COLO829 (cell line): ENCODE measurements around the gene CD180.
"Not testable (repeated sequence)": the region's sequence is repeated elsewhere in the genome, so short reads cannot be mapped to it uniquely, and the experiment has no call there.

Source experiments
- DNase-seq: peaks from one replicate; pipeline ENCODE4 v3.0.0; 2012; ENCODE audit warnings: low spot score

The CD180 gene

GRCh38 chr5:67188274-67189078, 8.1 kb downstream of the CD180 start:
- DNase-seq, result no peak

- DNase-seq, result no peak
Observed at GRCh38 chr5:67187006-67187715, 9.4 kb downstream of the CD180 start.

GRCh38 chr5:67183859-67184258, 12.7 kb downstream of the CD180 start:
- DNase-seq, result no peak

- DNase-seq, result no peak
Observed at GRCh38 chr5:67182301-67182790, 14.3 kb downstream of the CD180 start.

- DNase-seq, result no peak
Observed at GRCh38 chr5:67181648-67182221, 14.9 kb downstream of the CD180 start.

GRCh38 chr5:67179697-67180361, 16.8 kb downstream of the CD180 start:
- no peak for DNase-seq

GRCh38 chr5:67178966-67179365, 17.6 kb downstream of the CD180 start:
- DNase-seq, result no peak

- DNase-seq, result no peak
Observed at GRCh38 chr5:67178085-67178484, 18.5 kb downstream of the CD180 start.

GRCh38 chr5:67176936-67177335, 19.7 kb downstream of the CD180 start:
- DNase-seq, result no peak

GRCh38 chr5:67173959-67174358, 22.6 kb downstream of the CD180 start:
- no peak for DNase-seq

GRCh38 chr5:67173351-67173750, 23.2 kb downstream of the CD180 start:
- DNase-seq, result not testable (repeated sequence)

GRCh38 chr5:67170767-67171166, 25.8 kb downstream of the CD180 start:
- DNase-seq, result no peak

- DNase-seq, result no peak
Observed at GRCh38 chr5:67168069-67168468, 28.5 kb downstream of the CD180 start.

- no peak for DNase-seq
Observed at GRCh38 chr5:67166460-67167285, 29.9 kb downstream of the CD180 start.

GRCh38 chr5:67165526-67166459, 30.8 kb downstream of the CD180 start:
- DNase-seq, result no peak

- no peak for DNase-seq
Observed at GRCh38 chr5:67164856-67165525, 31.6 kb downstream of the CD180 start.

- no peak for DNase-seq
Observed at GRCh38 chr5:67163863-67164595, 32.6 kb downstream of the CD180 start.

- DNase-seq, result no peak
Observed at GRCh38 chr5:67163231-67163756, 33.3 kb downstream of the CD180 start.

GRCh38 chr5:67161767-67162166, 34.8 kb downstream of the CD180 start:
- DNase-seq, result no peak
